ENCODE data around the gene SPAG7.
"Not testable (repeated sequence)": the region's sequence is repeated elsewhere in the genome, so short reads cannot be mapped to it uniquely, and the experiment has no call there.

The SPAG7 gene

DNA sequence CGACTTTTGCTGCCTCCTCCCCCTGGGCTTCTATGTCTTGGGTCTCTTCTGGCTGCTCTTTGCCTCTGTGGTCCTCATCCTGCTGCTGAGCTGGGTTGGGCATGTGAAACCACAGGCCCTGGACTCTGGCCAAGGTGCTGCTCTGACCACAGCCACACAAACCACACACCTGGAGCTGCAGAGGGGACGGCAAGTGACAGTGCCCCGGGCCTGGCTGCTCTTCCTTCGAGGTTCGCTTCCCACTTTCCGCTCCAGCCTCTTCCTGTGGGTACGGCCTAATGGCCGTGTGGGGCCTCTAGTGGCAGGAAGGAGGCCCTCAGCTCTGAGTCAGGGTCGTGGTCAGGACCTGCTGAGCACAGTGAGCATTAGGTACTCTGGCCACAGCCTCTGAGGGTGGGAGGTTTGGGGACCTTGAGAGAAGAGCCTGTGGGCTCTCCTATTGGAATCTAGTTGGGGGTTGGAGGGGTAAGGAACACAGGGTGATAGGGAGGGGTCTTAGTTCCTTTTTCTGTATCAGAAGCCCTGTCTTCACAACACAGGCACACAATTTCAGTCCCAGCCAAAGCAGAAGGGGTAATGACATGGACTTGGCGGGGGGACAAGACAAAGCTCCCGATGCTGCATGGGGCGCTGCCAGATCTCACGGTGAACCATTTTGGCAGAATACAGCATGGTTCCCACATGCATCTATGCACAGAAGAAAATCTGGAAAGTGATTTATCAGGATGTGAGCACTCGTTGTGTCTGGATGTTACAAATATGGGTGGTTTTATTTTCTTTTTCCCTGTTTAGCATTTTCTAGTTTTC, 33.2 kb downstream of the SPAG7 start:
- peak; percentile 67 for DNase-seq (ENCODE audit: low spot score)
- TF ChIP-seq, protein P1, sequence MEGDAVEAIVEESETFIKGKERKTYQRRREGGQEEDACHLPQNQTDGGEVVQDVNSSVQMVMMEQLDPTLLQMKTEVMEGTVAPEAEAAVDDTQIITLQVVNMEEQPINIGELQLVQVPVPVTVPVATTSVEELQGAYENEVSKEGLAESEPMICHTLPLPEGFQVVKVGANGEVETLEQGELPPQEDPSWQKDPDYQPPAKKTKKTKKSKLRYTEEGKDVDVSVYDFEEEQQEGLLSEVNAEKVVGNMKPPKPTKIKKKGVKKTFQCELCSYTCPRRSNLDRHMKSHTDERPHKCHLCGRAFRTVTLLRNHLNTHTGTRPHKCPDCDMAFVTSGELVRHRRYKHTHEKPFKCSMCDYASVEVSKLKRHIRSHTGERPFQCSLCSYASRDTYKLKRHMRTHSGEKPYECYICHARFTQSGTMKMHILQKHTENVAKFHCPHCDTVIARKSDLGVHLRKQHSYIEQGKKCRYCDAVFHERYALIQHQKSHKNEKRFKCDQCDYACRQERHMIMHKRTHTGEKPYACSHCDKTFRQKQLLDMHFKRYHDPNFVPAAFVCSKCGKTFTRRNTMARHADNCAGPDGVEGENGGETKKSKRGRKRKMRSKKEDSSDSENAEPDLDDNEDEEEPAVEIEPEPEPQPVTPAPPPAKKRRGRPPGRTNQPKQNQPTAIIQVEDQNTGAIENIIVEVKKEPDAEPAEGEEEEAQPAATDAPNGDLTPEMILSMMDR (IDR thresholded peaks at IDR 0.05; ENCODE audit: extremely low read depth, missing control alignments): peak; percentile 11

DNA sequence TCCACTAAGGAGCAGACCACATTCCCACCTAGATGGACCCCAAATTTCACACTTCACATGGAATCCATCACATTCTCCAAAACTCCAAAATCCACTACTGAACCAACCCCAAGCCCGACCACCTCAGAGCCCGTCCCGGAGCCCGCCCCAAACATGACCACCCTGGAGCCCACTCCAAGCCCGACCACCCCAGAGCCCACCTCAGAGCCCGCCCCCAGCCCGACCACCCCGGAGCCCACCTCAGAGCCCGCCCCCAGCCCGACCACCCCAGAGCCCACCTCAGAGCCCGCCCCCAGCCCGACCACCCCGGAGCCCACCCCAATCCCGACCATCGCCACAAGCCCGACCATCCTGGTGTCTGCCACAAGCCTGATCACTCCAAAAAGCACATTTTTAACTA, 34.0 kb downstream of the SPAG7 start:
- no peak for DNase-seq (ENCODE audit: low spot score)
- TF ChIP-seq, protein P1 (IDR thresholded peaks at IDR 0.05; ENCODE audit: extremely low read depth, missing control alignments): no peak

DNA sequence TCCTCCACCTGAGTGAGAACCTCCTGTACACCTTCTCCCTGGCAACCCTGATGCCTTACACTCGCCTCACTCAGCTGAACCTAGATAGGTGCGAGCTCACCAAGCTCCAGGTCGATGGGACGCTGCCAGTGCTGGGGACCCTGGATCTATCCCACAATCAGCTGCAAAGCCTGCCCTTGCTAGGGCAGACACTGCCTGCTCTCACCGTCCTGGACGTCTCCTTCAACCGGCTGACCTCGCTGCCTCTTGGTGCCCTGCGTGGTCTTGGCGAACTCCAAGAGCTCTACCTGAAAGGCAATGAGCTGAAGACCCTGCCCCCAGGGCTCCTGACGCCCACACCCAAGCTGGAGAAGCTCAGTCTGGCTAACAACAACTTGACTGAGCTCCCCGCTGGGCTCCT, 34.9 kb downstream of the SPAG7 start:
- TF ChIP-seq, protein P1 (IDR thresholded peaks at IDR 0.05; ENCODE audit: extremely low read depth, missing control alignments): no peak
- DNase-seq (ENCODE audit: low spot score): no peak

DNA sequence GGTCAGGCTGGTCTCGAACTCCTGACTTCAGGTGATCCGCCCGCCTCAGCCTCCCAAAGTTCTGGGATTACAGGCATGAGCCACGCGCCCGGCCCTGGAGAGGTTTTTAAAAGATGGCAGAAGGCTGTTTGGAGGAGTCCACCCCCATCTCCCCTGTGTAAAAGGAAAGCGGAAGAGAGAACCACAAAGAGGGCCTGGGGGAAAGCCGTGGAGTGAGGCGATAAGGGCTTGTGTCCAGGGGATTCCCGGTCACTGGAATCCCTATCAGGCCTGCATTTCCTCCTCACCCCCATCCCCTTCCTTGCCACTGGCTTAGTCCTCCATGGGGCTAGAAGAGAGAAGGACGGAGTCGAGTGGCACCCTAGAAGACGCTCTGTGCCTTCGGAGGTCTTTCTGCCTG, 35.7 kb downstream of the SPAG7 start, which contains the start of gene GP1BA:
GP1BA (plus strand) TSS at position 315 of the 400 bp plus-strand sequence. CDS start 328 bp downstream, outside the sequence.
- TF ChIP-seq, protein P1 (IDR thresholded peaks at IDR 0.05; ENCODE audit: extremely low read depth, missing control alignments): no peak
- peak; percentile 53 for DNase-seq (ENCODE audit: low spot score)

DNA sequence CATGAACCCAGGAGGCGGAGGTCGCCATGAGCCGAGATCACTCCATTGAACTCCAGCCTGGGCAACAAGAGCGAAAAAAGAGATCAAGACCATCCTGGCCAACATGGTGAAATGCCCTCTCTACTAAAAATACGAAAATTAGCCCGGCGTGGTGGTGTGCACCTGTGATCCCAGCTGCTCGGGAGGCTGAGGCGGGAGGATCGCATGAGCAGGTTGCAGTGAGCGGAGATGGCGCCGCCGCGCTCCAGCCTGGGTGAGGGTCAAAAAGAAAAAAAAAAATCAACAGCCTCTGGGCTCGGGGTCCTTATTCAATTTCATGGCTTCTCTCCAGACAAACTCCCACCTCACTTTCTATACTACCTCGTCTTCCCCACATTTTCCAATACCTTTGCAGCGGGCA, 38.7 kb downstream of the SPAG7 start:
- TF ChIP-seq, protein P1 (IDR thresholded peaks at IDR 0.05; ENCODE audit: extremely low read depth, missing control alignments): no peak
- DNase-seq (ENCODE audit: low spot score): no peak

DNA sequence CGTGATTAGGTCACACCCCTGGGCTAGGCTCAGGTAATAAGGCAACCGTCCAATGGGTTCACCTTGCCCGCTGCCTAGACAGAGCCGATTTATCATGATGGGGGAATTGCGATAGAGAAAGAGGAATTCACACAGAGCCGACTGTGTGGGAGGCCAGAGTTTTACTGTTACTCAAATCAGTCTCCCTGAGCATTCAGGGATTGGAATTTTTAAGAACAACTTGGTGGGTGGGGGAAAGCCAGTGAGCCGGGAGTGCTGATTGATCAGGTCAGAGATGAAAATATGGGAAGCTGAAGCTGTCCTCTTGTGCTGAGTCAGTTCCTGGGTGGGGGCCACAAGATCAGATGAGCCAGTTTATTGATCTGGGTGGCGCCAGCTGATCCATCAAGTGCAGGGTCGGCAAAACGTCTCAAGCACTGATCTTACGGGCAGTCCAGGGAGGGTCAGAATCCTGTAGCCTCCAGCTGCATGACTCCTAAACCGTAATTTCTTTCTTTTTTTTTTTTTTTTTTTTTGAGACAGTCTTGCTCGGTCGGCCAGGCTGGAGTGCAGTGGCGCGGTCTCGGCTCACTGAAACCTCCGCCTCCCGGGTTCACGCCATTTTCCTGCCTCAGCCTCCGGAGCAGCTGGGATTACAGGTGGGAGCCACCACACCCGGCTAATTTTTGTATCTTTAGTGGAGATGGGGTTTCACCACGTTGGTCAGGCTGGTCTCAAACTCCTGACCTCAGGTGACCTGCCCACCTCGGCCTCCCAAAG, 40.9 kb downstream of the SPAG7 start:
- not testable (repeated sequence) for DNase-seq (ENCODE audit: low spot score)

DNA sequence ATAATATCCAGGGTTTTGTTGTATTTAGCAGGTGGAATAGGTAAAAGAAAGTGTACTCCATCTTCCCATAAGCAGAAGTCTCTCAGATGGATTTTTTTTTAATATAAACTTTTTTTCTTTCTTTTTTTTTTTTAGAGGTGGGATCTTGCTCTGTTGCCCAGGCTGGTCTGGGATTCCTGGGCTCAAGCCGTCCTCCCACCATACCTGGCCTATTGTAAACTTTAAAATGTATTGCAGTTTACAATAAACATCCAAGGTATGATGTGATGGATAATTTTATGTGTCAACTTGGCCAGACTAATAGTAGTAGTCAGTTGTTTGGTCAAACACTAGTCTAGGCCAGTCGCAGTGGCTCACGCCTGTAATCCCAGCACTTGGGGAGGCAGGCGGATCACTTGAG, 46.3 kb downstream of the SPAG7 start:
- no peak for DNase-seq (ENCODE audit: low spot score)
- TF ChIP-seq, protein P1 (IDR thresholded peaks at IDR 0.05; ENCODE audit: extremely low read depth, missing control alignments): no peak

Measured in GM20000 (cell line).